Cerebellar cortex (tissue), 1 donor: Measurements from ENCODE around the gene VEGFA.

Experiments
- DNase-seq: peaks from one replicate; pipeline ENCODE4 v3.0.0-alpha.2; 2015; ENCODE audit warnings: low spot score

VEGFA gene

GRCh38 chr6:43821101-43821886 lies 51.3 kb downstream of the VEGFA start:
- no peak for DNase-seq

GRCh38 chr6:43823390-43823789 lies 53.4 kb downstream of the VEGFA start:
- no peak for DNase-seq

GRCh38 chr6:43823879-43824702 lies 54.1 kb downstream of the VEGFA start:
- no peak for DNase-seq

GRCh38 chr6:43824703-43825064 lies 54.7 kb downstream of the VEGFA start:
- no peak for DNase-seq

- no peak for DNase-seq
Observed at GRCh38 chr6:43825187-43826115, 55.4 kb downstream of the VEGFA start.

DNA sequence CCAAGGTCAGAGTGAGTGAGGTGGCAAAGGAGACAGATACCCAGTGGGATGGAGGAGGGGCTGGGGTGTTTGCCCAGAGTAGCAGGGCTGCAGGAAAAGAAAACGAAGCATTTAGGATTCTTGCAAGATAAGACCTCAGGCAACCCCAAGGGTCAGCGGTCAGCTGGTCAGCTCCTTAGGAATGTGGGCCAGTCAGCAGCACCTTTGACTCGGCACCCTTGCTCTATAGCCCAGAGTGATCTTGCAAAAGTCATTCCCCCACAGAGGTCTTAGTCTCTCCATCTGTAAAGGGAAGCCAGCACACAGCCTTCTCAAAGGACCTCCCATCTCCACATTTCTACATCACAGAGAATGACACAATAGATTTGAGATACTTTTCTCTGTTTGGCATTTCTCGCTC lies 56.7 kb downstream of the VEGFA start:
- DNase-seq, result no peak

- no peak for DNase-seq
Observed at GRCh38 chr6:43827898-43828297, 57.9 kb downstream of the VEGFA start.

- no peak for DNase-seq
Observed at GRCh38 chr6:43828711-43829110, 58.7 kb downstream of the VEGFA start.

DNA sequence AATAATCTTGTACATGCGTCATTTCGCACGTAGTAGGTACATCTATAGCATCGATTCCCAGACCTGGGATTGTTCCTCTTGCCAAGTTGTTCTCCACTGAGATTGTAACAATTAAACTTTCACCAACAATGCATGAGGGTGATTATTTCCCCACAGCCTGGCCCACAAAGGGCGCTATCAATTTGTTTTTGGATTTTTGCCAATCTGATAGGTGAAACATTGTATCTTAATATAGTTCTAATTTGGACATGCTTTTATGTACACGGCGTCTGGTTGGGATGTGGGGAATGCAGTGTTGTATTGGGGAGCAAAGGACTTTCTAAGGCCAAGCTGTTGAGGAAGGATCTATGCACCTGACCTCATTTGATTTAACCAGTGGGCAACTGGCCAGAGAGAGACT lies 59.5 kb downstream of the VEGFA start:
- no peak for DNase-seq

DNA sequence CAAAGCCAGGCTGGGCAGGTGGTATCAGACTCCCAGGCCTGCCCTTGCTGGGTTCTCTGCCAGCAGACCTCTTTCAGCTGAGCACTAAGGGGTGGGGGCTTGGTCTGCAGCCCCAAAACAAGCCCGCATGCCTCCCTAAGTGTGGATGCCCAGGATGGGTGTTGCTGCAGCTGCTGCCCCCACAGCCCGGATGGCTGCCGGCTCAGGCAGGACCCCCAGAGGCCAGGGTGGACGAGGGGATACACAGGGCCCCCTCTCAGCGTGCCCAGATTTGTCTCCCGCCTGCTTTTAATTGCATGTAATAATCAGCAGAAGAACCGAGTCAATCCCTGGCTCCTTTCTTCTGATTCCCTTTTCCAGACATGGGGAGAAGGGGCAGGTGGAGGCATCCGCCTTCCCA lies 60.8 kb downstream of the VEGFA start:
- DNase-seq, result no peak

DNA sequence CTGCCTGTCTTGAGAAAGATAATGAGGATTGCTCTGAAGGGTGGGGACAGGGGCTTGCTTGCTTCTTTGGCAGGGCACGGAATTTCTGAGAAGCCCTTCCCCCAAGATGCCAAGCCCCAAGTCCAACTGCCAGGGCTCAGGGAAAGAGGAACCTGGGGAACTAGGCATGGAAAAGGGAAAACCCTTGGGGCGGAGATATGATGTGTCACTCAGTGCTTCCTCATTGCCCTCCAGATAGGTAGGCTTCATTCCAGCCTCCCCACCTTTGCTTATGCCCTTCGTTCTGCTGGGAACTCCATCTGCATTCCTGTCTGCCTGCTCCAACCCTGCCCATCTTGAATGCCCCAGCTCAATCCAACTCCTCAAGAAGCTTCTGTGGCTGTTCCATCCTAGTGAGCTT lies 61.2 kb downstream of the VEGFA start:
- no peak for DNase-seq

- DNase-seq, result no peak
Observed at GRCh38 chr6:43833223-43833995, 63.4 kb downstream of the VEGFA start.

DNA sequence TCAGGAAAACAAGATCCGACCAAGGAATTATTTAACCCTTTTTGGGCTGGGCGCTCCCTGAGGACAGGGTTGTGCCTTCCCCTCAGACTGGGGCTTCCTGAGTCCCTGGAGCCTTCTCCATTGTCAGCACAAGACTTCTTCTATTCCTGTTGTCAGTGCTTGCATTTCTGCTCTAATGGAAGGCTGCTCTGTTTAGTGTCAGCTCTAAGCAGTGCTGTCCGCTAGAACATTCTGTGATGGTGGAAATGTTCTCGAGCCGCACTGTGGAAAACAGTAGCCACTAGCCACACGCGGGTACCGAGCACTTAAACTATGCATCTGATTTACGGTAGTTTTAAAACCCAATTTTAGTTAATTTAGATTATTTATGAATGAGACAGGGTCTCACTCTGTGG lies 64.0 kb downstream of the VEGFA start:
- no peak for DNase-seq

DNA sequence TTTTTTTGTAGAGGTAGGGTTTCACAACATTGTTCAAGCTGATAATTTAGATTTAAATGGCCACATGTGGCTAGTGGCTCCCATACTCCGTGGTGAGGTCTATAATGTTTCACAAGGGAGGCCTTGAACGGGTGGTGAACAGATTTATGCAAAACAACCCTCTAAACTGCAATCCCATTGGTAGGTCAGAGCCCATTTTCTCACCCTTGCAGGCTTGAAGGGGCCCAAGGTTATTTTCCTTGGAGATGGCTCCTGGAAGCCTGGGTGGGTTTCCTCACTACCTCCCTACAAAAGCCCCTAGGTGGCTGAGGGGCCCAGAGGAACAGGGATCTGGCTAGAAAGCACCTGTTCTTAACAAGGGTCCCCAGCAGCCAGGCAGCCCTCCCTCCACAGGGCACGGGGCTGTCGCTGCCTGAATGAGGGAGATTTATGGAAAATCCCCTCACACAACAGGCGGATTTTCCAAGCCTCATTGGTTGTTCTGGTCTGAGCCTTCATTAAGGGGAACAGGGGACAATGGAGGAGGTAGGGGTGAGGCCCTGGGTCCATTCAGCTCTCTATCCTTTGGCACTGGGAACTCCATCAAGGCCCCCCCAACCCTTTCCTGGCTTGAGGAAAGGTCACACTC lies 64.6 kb downstream of the VEGFA start:
- no peak for DNase-seq

DNA sequence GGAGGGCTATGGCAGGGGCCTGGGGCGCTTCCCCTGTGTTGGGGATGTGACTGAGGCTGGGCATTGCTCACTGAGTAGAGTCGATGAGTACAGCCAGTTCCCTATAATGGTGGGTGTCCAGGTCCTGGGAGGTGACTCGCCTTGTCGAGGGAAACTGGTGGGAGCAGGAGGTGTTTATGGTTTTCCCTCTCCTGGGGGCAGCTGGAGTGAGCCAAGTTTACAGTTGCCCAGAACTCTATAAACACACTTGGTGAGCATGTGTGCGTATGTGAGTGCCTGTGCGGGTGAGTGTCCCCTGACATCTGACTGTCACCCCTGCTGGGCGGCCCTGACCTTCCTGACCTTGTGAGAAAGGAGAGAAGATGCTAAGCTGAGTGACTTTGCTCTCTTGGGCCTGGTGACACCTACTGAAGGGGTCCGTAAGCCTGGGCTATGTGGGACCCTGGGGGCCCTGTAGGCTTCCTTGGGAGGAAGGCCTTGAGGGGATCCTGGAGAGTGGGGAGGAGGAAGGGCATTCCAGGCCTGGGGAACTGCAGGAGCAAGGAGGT lies 65.9 kb downstream of the VEGFA start:
- no peak for DNase-seq
